NCI-H1092 (cell line): ENCODE measurements around the gene ITGA4.

Experiments used
- DNase-seq: peaks from one replicate; lab custom pipeline; 2025; lab: John Stamatoyannopoulos, UW

The ITGA4 gene

DNA sequence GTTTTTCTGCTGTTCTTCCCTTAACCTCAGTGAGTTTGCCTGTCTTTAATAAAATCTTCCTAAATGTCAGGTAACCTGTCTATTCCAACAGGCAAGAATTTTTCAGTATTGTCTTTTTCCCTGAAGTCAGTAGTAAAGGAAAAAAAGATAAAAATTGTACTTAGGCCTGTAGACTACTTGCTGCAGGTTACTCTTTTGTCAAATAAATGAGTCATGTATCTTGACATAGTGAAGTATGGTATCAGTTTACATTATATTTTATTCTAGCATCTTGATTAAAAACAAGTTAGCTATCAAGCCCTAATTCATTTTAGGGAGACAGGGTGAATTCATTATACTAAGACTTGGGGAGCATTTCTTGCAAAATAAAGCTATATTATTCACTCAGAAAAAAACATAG lies 59.8 kb downstream of the ITGA4 start:
- no peak for DNase-seq

DNA sequence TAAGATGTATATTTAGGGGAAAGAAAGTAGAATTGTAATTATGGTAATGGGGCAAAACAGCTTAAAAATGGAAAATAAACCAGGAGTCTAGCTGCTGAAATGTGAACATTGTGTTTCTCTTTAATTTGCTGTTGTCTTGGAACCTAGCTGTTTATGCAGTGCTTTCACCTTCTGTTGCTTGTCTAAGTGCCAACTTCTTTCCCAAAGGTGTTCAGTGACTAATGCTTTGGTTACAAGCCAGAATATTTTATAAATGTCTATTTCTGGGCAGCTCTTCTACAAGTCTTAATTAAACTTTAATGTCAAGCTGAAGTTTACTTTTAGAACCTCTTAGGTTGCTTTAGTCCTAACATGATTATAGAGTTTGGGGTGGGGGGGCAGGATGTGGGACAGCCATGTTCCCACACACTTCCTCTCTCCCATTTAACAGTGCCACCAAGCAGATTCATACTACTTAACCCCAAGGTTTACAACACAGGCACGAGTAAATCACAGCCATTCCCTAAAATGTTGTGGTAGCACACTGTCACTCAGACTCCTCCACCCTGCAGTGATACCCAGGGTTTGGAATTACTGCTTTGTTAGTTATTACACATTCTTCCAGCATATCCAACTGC lies 60.6 kb downstream of the ITGA4 start:
- DNase-seq: no peak

DNA sequence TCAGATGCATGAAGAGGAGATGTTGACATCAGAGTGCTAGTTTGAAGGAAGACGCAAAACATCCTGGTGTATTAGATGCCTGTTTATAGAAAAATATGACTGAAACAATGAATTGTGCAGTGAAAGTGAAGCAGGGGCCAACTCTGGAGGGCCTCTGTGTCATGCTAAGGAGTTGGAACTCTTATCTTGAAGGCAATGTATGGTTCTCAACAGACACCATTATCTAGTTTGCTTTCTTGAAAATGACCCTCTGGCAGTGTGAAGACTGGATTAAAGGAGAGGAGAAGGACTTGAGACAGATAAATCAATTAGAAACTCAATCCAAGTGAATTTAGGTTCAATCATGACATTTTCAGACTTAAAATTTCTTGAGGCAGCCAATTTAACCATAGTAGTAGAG lies 63.1 kb downstream of the ITGA4 start:
- DNase-seq: no peak

DNA sequence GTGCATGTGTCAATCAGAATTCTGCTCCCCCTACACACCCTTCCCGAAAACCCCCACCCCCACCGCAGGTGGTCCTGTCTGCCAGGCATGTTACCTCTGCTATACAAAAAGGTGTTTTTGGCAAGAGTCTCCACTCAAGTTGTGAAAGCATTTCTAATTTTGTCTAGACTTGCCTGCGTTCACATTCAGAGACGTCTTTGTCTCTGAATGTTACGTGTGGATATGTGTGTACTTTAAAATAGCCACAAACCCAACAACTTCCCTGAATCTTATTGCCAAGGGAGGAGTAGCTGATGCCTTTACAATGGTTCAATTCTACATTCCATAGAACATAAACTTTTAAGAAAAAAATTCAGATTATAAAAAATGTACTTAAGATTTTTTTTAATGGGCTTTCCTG lies 66.6 kb downstream of the ITGA4 start:
- no peak for DNase-seq

DNA sequence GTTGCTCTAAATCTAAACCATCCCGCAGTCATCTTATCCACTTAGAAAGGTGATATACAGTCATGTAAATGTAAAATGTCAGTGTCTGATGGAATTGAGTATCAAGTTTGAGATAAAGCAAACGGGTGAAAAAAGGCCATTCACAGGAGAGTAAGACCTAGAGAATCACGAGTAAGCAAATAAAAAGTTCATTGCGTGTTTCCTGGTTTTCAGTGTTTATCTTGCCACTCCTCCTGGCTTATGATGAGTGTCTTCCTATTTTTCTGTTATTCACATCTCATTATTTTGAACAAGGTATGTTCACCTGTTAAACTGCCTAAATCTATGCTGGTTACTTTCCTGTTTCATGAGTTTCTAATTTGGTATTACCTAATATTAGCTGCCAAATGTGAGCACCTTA lies 68.8 kb downstream of the ITGA4 start:
- no peak for DNase-seq

DNA sequence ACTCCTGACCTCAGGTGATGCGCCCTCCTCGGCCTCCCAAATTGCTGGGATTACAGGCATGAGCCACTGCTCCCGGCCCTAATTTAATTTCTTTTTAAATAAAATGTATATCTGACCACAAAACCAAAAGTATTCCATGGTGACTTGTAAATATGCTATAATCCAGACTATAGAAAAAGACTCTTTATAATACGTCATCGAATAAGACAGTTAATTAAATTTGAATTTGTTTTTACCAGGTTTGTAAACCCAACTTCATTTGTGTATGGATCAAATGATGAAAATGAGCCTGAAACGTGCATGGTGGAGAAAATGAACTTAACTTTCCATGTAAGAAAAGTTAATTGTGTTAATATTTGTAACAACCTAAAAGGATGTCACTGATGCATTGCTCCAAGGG lies 69.9 kb downstream of the ITGA4 start:
- DNase-seq: no peak

DNA sequence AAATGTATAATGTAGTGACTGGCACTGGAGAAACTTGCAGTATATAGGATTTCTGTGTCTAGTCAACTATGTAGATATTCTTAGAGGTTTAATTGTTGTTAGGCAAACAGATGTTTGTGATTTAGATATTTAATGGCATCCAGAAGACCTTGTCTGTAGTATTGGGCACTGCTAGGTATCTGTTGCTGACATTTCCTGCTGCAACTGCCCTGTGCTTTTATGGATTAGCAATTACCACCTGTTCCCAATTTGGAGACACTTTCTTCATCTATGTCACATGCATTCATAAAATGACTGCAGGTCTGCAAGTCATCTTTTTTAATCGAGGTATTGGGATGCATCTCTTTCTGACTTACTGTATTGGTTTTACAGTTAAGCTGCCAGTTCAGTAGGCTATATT lies 71.3 kb downstream of the ITGA4 start:
- DNase-seq: no peak

DNA sequence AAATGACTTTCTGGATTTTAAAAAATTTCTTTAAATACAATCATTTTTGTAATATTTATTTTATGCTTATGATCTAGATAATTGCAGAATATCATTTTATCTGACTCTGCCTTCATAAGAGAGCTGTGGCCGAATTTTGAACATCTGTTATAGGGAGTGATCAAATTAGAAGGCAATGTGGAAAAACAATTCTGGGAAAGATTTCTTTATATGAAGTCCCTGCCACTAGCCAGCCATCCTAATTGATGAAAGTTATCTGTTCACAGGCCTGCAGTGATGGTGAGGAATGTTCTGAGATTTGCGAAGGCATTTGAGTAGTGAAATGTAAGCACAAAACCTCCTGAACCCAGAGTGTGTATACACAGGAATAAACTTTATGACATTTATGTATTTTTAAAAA lies 79.5 kb downstream of the ITGA4 start:
- DNase-seq: no peak

DNA sequence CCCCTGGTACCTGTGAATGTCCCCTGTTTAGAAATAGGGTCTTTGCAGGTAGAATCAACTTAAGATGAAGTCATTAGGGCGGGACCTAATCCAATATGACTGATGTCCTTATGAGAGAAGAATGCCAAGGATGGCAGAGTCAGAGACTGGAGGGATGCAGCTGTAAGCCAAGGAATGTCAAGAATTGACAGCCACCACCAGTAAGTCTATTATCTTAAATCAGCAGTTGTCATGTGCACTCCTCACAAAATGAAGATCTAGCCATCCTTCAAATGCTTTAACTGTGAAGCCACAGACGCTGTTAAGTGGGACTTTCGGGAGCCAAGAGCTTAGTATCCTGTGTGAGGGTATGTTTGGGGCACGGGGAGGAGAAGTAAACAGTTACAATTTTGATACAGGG lies 83.2 kb downstream of the ITGA4 start:
- no peak for DNase-seq

DNA sequence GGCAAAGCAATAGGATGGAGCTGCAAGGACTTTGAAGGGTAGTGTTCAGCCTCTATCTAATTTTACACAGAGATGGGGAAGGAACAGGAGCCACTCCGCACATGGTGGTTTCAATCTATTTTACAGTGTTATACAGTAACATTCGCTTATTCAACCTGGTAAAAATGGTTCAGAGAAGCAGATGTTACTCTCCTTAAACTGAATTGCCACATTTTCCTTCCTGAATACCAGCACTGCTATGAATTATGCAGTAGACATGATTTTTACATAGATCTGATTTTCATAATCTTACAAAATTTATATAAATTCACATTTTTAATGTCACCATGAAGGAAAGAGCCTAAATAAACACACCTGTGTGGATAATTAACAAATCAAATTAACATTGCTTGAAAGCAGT lies 85.0 kb downstream of the ITGA4 start:
- no peak for DNase-seq

DNA sequence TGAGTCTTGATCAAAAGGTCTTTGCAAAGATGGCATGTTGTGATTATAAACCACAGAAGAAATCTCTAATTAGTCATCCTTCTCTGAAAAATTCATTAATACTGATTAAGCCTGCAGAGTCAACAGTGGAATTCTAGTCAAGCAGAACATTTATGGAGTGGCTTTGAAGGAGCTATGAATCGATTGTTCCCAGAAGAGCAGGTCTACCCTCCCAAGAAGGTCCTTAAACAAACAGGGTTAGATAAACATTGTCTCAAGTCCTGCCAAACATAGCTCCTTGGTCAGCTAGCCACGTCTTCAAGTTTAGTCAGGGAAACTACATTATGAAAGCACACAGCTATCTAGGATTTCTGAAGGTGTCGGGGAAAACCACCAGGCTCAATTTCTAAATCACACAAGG lies 88.9 kb downstream of the ITGA4 start:
- no peak for DNase-seq

DNA sequence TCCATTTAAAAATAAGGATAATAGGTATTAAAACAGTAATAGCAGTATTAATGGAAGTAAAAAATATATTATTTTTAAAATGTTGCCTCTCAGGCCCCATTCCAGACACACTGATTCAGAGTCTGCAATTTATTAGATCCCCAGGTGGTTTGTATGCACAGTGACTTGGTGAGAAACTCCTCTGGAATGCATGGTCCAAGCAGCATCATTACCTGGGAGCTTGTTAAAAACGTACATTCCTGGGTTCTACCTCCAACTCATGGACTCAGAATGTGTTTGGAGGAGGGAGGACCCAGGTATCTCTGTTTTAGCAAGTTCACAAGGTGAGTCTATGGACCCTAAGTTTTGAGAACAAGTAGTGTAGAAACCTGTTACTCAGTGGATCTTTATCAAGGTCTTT lies 95.6 kb downstream of the ITGA4 start:
- DNase-seq: no peak

DNA sequence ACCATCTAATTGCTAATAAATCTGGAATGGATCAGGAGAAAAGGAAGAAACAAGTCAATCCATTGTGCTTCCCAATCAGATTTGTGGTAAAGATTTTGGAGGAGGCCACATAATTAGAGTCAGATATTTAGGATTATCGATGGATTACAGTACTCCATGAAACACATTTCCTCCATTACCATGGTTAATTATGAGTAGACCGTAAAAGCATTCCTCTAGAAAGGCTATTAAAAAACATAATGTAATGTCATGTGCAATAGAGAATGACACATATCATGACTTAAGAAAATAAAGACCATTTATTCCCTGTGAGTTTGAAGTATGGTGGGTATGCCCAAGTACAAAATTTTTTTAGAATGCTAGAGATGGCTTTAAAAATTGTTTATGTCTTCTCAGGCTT lies 96.1 kb downstream of the ITGA4 start:
- DNase-seq: no peak

DNA sequence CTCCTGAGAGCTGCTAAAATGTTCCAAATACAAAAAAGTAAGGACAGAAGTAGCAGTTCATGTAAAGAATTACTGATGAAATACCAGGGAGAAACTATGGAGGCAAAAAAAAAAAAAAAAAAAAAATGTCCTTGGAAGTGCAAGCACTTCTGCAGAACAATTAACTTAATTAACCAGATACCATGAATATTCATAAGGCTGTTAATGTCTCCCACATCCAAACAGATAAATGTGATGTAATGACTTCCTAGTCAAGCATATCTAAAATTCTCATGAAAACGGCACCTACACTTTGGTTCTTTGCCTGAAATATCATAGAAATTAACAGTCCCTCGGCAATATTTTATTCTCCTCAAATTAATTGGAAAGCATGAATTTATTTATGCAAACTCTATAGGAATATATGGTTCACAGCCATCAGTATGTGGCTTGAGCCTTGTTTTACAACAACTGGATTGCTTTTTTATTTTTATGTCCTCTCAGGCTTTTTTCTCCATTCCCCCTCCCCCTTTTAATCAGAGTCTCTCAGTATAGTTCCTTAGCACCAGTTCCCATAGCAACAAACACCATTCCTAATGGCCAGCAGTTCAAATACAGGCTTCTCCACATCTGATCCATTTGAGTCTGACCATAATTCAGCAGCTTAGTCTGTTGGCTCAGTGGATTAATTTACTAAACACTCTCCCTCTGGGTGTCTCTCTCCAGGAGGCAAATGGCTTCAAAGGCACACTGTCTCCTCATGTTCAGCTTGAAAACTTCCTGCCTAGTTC lies 97.1 kb downstream of the ITGA4 start:
- DNase-seq: no peak

DNA sequence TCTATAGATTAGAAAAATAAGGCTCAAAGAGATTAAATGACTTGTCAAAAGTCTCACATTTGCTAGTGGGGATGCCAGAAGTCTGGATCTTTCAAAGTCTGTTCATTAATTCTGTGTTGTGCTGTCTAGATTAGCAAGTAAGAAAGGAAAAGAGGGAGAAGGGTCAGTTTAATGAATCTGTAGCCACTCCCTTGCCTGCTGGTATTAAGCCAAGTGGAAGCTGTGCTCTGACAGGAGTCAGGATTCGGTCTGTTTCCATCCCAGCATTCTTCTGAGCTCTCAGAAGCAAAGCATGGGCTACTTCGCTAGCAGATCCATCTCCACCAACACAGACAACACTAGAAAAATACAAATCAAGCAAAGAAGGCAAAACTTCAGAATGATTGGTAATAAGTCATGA lies 101.2 kb downstream of the ITGA4 start:
- DNase-seq: no peak

DNA sequence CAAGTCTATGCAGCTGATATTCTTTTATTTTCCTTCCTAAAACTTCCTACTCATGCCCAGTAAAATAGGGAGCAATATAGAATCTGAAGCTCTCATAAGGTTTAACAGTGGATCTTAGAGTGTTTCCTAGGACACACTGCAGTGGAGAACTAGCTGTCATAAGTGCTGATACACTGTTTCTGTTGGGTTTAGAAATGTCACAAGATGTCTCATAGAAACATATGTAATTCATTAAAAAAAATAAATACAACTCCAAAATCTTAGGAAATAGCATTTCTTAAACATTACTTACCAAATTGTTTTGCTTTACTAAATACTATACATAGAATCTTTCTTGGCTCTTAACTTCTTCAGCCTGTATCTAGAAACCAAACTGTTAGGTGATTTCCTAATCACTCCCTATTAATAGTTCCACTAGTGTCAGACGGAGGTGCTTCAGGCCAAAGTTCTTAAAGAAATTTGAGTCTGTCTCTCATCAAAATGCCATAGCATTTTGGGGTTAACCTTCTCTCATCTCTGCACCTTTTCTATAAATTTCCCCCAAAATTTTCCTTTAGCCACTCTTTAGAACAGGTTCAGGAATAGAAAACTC lies 106.0 kb downstream of the ITGA4 start:
- no peak for DNase-seq

DNA sequence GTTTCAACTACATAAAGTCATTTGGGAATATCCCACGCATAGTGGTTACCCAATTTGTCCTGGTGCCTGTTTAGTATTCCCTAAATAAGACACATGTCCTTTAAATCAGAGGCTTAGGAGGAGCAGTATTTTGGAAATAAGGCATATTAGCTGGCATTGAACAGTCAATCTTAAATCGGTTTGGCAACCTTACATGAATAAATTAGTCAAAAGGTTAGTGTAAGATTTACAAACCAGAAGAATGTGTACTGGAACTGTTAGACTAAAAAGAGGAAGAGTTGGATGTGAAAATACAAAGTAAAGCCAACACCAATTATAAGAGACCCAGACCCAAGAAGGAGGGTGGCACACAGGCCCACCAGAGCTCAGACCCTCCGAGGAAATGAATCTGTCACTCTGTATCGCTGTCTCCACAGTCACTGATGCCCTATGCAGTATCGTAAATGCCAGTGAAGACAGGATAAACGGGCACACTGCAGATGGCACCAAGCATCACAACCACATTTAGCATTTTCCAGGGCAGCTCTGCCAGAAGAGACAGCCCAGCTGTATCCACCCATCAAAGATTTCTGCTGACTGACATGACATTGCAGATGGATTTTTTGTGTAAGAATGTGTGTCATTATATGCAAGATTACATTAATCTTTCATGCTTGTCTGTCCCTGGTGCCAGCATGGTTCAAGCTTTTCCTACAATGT lies 109.3 kb downstream of the ITGA4 start:
- DNase-seq: no peak

DNA sequence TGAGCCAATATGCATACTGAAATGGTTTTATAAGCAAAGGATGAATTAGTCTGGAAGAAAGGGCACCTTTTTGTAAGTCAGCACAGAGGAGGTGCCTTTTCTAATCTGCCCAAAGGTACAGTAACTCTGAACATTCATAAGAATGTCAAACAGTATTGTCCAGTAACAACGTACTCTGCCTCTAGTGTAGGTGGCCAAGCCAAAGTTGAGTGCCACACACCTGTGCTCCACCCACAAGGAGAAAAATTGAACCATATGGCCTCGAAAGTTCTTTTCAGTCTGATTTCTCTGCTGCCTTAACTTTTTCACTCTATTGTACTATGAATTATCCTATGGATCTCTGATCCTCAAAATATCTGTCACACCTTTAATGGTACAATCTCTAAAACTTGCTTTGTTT lies 112.9 kb downstream of the ITGA4 start:
- DNase-seq: no peak

DNA sequence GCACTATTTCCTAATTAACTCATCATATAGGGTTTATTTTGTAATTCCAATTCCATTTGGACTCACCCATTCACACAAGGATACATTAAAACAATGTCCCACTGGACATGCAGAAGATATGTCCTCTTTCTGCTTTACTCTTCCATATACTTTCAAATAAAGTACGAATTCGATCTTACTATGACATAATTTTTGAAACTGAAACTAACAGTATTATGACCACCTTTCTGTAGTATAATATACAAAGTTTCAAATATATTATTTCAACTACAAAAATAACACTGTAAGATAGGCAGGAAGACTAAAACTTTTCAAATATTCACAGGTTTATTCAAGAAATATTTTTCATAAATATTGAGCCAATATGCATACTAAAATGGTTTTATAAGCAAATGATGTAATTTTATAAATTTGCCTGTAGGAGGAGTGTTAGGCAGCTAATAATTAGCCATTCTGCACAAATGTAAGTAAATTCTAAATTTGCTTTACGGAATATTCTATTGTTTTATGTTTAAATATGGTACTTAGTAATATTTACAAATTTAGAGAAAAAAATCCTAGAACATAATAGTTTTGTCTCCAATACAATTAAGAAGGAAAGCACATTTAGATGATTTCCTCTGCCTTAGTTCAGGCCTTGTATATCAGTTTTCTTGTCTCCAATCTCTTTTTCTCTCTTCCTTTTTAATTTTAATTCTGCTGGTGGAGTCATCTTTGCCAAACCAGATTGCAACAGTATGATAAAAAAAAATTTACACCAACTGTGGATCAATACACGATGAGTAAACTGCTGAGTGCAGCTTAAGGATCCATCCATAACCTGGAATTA lies 113.9 kb downstream of the ITGA4 start:
- DNase-seq: no peak

DNA sequence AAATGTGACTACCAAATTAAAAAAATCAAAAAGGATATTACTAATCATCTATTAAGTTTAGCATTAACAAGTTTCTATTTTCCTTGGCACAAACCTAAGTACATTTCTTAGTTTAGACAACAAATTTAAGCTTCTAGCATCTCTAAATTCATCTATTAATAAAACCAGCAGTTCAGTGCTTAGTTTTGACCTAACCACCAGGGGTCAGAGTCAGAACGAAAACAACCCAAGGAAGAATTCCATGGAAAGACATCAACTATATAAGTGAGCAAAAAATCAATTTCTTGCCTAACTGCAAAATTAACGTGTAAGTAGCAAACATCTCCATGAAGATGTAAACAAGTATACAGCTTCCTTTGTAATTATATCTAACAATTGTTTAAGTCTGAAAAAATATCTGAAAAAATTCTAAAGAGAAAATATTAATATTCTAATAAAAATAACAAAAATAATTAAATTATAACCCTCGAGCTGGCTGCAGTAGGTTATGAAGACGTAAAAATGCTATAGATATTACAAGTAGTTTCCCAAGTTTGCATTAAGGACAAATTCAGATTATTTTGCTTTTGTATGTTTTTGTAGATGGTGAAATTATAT lies 116.1 kb downstream of the ITGA4 start:
- no peak for DNase-seq

DNA sequence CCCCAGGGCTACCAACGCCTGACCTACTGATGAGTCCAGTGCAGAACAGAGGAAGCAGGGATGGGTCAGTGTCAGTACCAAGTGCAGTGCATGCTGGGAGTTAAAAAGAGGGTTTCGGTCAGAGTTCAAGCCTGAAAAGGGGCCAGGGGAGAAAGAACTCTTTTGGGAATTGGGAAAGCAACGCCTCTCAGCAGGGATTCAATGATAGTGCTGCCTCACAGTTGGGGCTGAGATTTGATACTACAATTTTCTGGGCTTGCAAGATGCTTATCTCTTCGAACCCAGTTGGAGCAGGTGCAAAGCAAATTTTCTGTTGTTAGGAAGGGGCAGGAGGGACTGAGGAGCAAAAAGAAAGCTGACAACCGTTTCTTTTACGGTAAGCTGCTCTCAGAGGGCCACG lies 117.1 kb downstream of the ITGA4 start:
- peak; percentile 69 for DNase-seq
